H9 (cell line): Measurements from ENCODE around the gene ADORA1. TPM values are rescaled to one million over a fixed set of nuclear protein-coding genes. Genes with fewer than 3 reads are reported as not detected.

Experiments
- DNase-seq: peaks from one replicate; pipeline ENCODE4 v3.0.0-alpha.2; 2017
- H2AFZ ChIP-seq: one replicate; pipeline ENCODE4 v1.6.1; 2013; ENCODE audit warnings: mild to moderate bottlenecking, low read length, control low read depth, moderate library complexity
- H2AK5ac ChIP-seq: 2 replicates; pipeline ENCODE4 v1.6.1; 2013; ENCODE audit warnings: low read length, control low read depth, mixed read lengths; ENCODE audit not compliant: insufficient read length
- H2BK120ac ChIP-seq: one replicate; pipeline ENCODE4 v1.6.1; 2013; ENCODE audit warnings: low read depth, mild to moderate bottlenecking, low read length, control low read depth, inconsistent platforms; ENCODE audit not compliant: poor library complexity, severe bottlenecking
- H2BK12ac ChIP-seq: 2 replicates; pipeline ENCODE4 v1.6.1; 2013; ENCODE audit warnings: low read length, control low read depth, mixed read lengths, low read depth; ENCODE audit not compliant: insufficient read length
- H2BK15ac ChIP-seq: 2 replicates; pipeline ENCODE4 v1.6.1; 2013; ENCODE audit warnings: low read depth, low read length, control low read depth
- H2BK20ac ChIP-seq: one replicate; pipeline ENCODE4 v1.6.1; 2013; ENCODE audit warnings: low read depth, mild to moderate bottlenecking, low read length, control low read depth, inconsistent platforms; ENCODE audit not compliant: poor library complexity, severe bottlenecking
- H2BK5ac ChIP-seq: 2 replicates; pipeline ENCODE4 v1.6.1; 2013; ENCODE audit warnings: low read length, control low read depth, mixed read lengths; ENCODE audit not compliant: insufficient read length
- H3K14ac ChIP-seq: 2 replicates; pipeline ENCODE4 v1.6.1; 2013; ENCODE audit warnings: low read length, control low read depth; ENCODE audit not compliant: insufficient read depth
- H3K18ac ChIP-seq: 2 replicates; pipeline ENCODE4 v1.6.1; 2013; ENCODE audit warnings: low read depth, mild to moderate bottlenecking, mixed read lengths, low read length, control low read depth; ENCODE audit not compliant: insufficient read length
- H3K23ac ChIP-seq: 2 replicates; pipeline ENCODE4 v1.6.1; 2013; ENCODE audit warnings: low read length, control low read depth, mixed read lengths, low read depth; ENCODE audit not compliant: insufficient read length
- H3K23me2 ChIP-seq: 2 replicates; pipeline ENCODE4 v1.6.1; 2013; ENCODE audit warnings: low read depth, mild to moderate bottlenecking, mixed read lengths, low read length, control low read depth; ENCODE audit not compliant: insufficient read length, poor library complexity, severe bottlenecking
- H3K27ac ChIP-seq: 2 replicates; pipeline ENCODE4 v1.5.1; 2013; ENCODE audit warnings: low read length, control low read depth, mixed read lengths, low read depth; ENCODE audit not compliant: insufficient read length
- H3K27me3 ChIP-seq: 2 replicates; pipeline ENCODE4 v1.6.1; 2013; ENCODE audit warnings: low read length, control low read depth, inconsistent platforms; ENCODE audit not compliant: insufficient read depth
- H3K4ac ChIP-seq: 2 replicates; pipeline ENCODE4 v1.6.1; 2013; ENCODE audit warnings: low read depth, mild to moderate bottlenecking, control low read depth, inconsistent platforms, low read length, moderate library complexity
- H3K4me1 ChIP-seq: 2 replicates; pipeline ENCODE4 v1.6.1; 2013; ENCODE audit warnings: low read length, control low read depth, inconsistent platforms; ENCODE audit not compliant: insufficient read depth
- H3K4me2 ChIP-seq: 2 replicates; pipeline ENCODE4 v1.6.1; 2013; ENCODE audit warnings: low read length, control low read depth, mixed read lengths; ENCODE audit not compliant: insufficient read length, insufficient read depth
- H3K56ac ChIP-seq: 2 replicates; pipeline ENCODE4 v1.6.1; 2013; ENCODE audit warnings: low read depth, mild to moderate bottlenecking, mixed read lengths, low read length, control low read depth; ENCODE audit not compliant: insufficient read length
- H3K79me1 ChIP-seq: 2 replicates; pipeline ENCODE4 v1.6.1; 2013; ENCODE audit warnings: low read depth, mild to moderate bottlenecking, moderate library complexity, low read length, control low read depth, inconsistent platforms; ENCODE audit not compliant: insufficient read depth, poor library complexity, severe bottlenecking
- H3K79me2 ChIP-seq: 2 replicates; pipeline ENCODE4 v1.6.1; 2013; ENCODE audit warnings: low read length, control low read depth, inconsistent platforms; ENCODE audit not compliant: insufficient read depth
- H3K9ac ChIP-seq: 2 replicates; pipeline ENCODE4 v1.6.1; 2013; ENCODE audit warnings: low read length, control low read depth, mixed read lengths; ENCODE audit not compliant: insufficient read length; ENCODE audit errors: extremely low read depth
- H3K9me3 ChIP-seq: one replicate; pipeline ENCODE4 v1.6.1; 2013; ENCODE audit warnings: low read depth, low read length, inconsistent platforms; ENCODE audit not compliant: control insufficient read depth
- H3T11ph ChIP-seq: one replicate; pipeline ENCODE4 v1.6.1; 2013; ENCODE audit warnings: mild to moderate bottlenecking, low read length, control low read depth, inconsistent platforms
- H4K20me1 ChIP-seq: one replicate; pipeline ENCODE4 v1.6.1; 2013; ENCODE audit not compliant: control insufficient read depth, insufficient read length, insufficient read depth
- H4K5ac ChIP-seq: 2 replicates; pipeline ENCODE4 v1.6.1; 2013; ENCODE audit warnings: low read depth, mild to moderate bottlenecking, mixed read lengths, low read length, control low read depth; ENCODE audit not compliant: insufficient read length
- H4K8ac ChIP-seq: replicated peaks from 2 replicates; pipeline ENCODE4 v1.6.1; 2013; ENCODE audit warnings: low read length, control low read depth, mixed read lengths, low read depth; ENCODE audit not compliant: insufficient read length
- H4K91ac ChIP-seq: 2 replicates; pipeline ENCODE4 v1.6.1; 2013; ENCODE audit warnings: low read depth, mild to moderate bottlenecking, moderate library complexity, mixed read lengths, low read length, control low read depth; ENCODE audit not compliant: insufficient read length
- H3K27ac Mint-ChIP-seq, 3 experiments: 2 replicates in 2 of 3; 3 replicates in 1 of 3; pipeline ENCODE4 v1.8.0; 2020 to 2021; ENCODE audit warnings: mixed read lengths in 3 of 3, mild to moderate bottlenecking in 1 of 3, moderate library complexity in 1 of 3
- H3K27me3 Mint-ChIP-seq: 2 replicates; pipeline ENCODE4 v1.8.0; 2021; ENCODE audit warnings: low read depth, mild to moderate bottlenecking, moderate library complexity, mixed read lengths
- H3K36me3 Mint-ChIP-seq, 3 experiments: 2 replicates in 2 of 3; 3 replicates in 1 of 3; pipeline ENCODE4 v1.8.0; 2020 to 2021; ENCODE audit warnings: low read depth in 3 of 3, mixed read lengths in 3 of 3; ENCODE audit not compliant: insufficient read depth in 1 of 3
- H3K4me1 Mint-ChIP-seq, 2 experiments: 2 replicates each; pipeline ENCODE4 v1.8.0; 2020; ENCODE audit warnings: mixed read lengths in 2 of 2
- H3K4me3 Mint-ChIP-seq, 2 experiments: 2 replicates in 1 of 2; 3 replicates in 1 of 2; pipeline ENCODE4 v1.8.0; 2020 to 2021; ENCODE audit warnings: mild to moderate bottlenecking in 2 of 2, mixed read lengths in 2 of 2, moderate library complexity in 1 of 2
- H3K9me3 Mint-ChIP-seq, 2 experiments: 2 replicates in 1 of 2; 3 replicates in 1 of 2; pipeline ENCODE4 v1.8.0; 2020; ENCODE audit warnings: mild to moderate bottlenecking in 2 of 2, mixed read lengths in 2 of 2, moderate library complexity in 1 of 2
- WGBS: extraction: QIAGEN DNeasy Blood & Tissue Kit; methylation state at CpG from one replicate; pipeline ENCODE4 v1.1.7; 2013; ENCODE audit warnings: missing lambda C conversion rate, low lambda C conversion rate, mixed read lengths; ENCODE audit not compliant: insufficient read length; ENCODE audit errors: extremely low coverage; 5-methylcytosine and 5-hydroxymethylcytosine counted together
- total RNA-seq: library from RNA; stranded (reverse); gene quantifications from 2 replicates; pipeline ENCODE4 v1.2.1, GENCODE V29; 2021
- TF ChIP-seq, protein P1 (sequence below): fragments of 200-600 bp; sonication (generic); conservative IDR thresholded peaks from 3 replicates; pipeline ENCODE4 v1.8.0; 2021; ENCODE audit warnings: antibody characterized with exemption, mild to moderate bottlenecking

Gene ADORA1
- total RNA-seq, 1 experiment from 2014 or later: 1.3 TPM

DNA sequence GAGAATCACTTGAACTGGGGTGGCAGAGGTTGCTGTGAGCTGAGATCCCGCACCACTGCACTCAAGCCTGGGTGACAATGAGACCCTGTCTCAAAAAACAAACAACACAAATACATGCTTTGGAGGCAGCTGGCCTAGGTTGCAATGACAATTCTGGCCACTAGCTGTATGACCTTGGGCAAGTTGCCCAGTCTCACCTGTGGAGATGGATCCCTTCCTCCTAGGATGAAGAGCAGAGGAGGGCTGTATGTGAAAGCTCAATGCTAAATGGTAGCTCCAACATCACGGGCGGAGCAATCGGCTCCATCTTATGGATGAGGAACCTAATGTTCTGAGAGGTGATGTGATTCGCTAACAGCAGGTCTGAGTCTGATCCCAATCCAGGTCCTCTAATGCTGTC is 20.6 kb downstream of the ADORA1 start:
- no peak overlapping the region for H3K4me2 ChIP-seq
- H3K14ac ChIP-seq: no peak overlapping the region
- H4K91ac ChIP-seq: no peak overlapping the region
- H4K5ac ChIP-seq: no peak overlapping the region
- H3K4me1 ChIP-seq: peaks cover 17% of the 10 kb centered on the region; the same call in 1 of the 2 replicates
- H3K27ac ChIP-seq: no peak overlapping the region
- no peak overlapping the region for H2BK20ac ChIP-seq
- no CpG with 5 or more reads among the region's 5 CpGs for WGBS
- no peak overlapping the region for H2BK12ac ChIP-seq
- H4K8ac ChIP-seq: no peak overlapping the region
- peak; percentile 63 for DNase-seq
- no peak overlapping the region for H3K9ac ChIP-seq
- no peak overlapping the region for H3K56ac ChIP-seq
- no peak overlapping the region for H2BK120ac ChIP-seq
- peaks cover 0 to 5% (median 2%) of the 10 kb centered on the region in 3 experiments; a peak in 3 of 7 replicates for H3K36me3 Mint-ChIP-seq
- no peak overlapping the region for H3K23ac ChIP-seq
- H3K27me3 Mint-ChIP-seq: no peaks in the 10 kb centered on the region; the same call in none of the 2 replicates
- no peaks in the 10 kb centered on the region for H3K23me2 ChIP-seq
- H3K18ac ChIP-seq: no peak overlapping the region
- H3K27me3 ChIP-seq: no peaks in the 10 kb centered on the region
- no peaks in the 10 kb centered on the region for H4K20me1 ChIP-seq
- H3K4me3 Mint-ChIP-seq: no peak overlapping the region
- no peaks in the 10 kb centered on the region for H3K79me2 ChIP-seq
- H3K27ac Mint-ChIP-seq: peak overlapping the region in 1 of 3 experiments; percentile 55; a peak in 1 of 7 replicates
- H2BK15ac ChIP-seq: no peak overlapping the region
- H2BK5ac ChIP-seq: no peak overlapping the region
- no peak overlapping the region for H3T11ph ChIP-seq
- H2AK5ac ChIP-seq: no peak overlapping the region
- H3K4me1 Mint-ChIP-seq: peaks cover 75 to 93% of the 10 kb centered on the region in 2 experiments
- H3K4ac ChIP-seq: no peak overlapping the region
- TF ChIP-seq, protein P1, sequence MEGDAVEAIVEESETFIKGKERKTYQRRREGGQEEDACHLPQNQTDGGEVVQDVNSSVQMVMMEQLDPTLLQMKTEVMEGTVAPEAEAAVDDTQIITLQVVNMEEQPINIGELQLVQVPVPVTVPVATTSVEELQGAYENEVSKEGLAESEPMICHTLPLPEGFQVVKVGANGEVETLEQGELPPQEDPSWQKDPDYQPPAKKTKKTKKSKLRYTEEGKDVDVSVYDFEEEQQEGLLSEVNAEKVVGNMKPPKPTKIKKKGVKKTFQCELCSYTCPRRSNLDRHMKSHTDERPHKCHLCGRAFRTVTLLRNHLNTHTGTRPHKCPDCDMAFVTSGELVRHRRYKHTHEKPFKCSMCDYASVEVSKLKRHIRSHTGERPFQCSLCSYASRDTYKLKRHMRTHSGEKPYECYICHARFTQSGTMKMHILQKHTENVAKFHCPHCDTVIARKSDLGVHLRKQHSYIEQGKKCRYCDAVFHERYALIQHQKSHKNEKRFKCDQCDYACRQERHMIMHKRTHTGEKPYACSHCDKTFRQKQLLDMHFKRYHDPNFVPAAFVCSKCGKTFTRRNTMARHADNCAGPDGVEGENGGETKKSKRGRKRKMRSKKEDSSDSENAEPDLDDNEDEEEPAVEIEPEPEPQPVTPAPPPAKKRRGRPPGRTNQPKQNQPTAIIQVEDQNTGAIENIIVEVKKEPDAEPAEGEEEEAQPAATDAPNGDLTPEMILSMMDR: peak; percentile 61
- no peaks in the 10 kb centered on the region for H3K79me1 ChIP-seq
- H2AFZ ChIP-seq: no peak overlapping the region
- no peaks in the 10 kb centered on the region for H3K9me3 ChIP-seq
- peaks cover 2 to 4% of the 10 kb centered on the region in 2 experiments; a peak in 3 of 5 replicates for H3K9me3 Mint-ChIP-seq
